ENCODE results near the gene KLHDC8B.

KLHDC8B gene

GRCh38 chr3:49124991-49125670, 46.3 kb upstream of the KLHDC8B start:
- DNase-seq (ENCODE audit: low read depth, low spot score) = no peak
- in situ Hi-C loops (cut with HindIII; ENCODE audit: low sequenced_read_pairs) = no loop called here
- no peak overlapping the region for H3K4me3 ChIP-seq (ENCODE audit: low read depth, low read length)
- peak; percentile 12 for TF ChIP-seq CTCF (IDR thresholded peaks at IDR 0.05; ENCODE audit: low read depth, low read length)

GRCh38 chr3:49131040-49131439, 40.4 kb upstream of the KLHDC8B start:
- no peak for DNase-seq (ENCODE audit: low read depth, low spot score)
- in situ Hi-C loops (cut with HindIII; ENCODE audit: low sequenced_read_pairs) = no loop called here
- no peak for TF ChIP-seq CTCF (IDR thresholded peaks at IDR 0.05; ENCODE audit: low read depth, low read length)
- H3K4me3 ChIP-seq (ENCODE audit: low read depth, low read length) = no peak overlapping the region

- in situ Hi-C loops (cut with HindIII; ENCODE audit: low sequenced_read_pairs) = no loop called here
- DNase-seq (ENCODE audit: low read depth, low spot score) = no peak
- peak overlapping the region; percentile 81 for H3K4me3 ChIP-seq (ENCODE audit: low read depth, low read length)
- no peak for TF ChIP-seq CTCF (IDR thresholded peaks at IDR 0.05; ENCODE audit: low read depth, low read length)
Observed at GRCh38 chr3:49131576-49131975, 39.8 kb upstream of the KLHDC8B start.

- TF ChIP-seq CTCF (IDR thresholded peaks at IDR 0.05; ENCODE audit: low read depth, low read length) = no peak
- DNase-seq (ENCODE audit: low read depth, low spot score) = no peak
- H3K4me3 ChIP-seq (ENCODE audit: low read depth, low read length) = peak overlapping the region; percentile 81
- in situ Hi-C loops (cut with HindIII; ENCODE audit: low sequenced_read_pairs) = no loop called here
Observed at GRCh38 chr3:49132073-49132436, 39.3 kb upstream of the KLHDC8B start.

- H3K4me3 ChIP-seq (ENCODE audit: low read depth, low read length) = peak within 1 kb of the TSS; percentile 81
- peak; percentile 25 for TF ChIP-seq CTCF (IDR thresholded peaks at IDR 0.05; ENCODE audit: low read depth, low read length)
- in situ Hi-C loops (cut with HindIII; ENCODE audit: low sequenced_read_pairs) = no loop called here
- peak; percentile 86 for DNase-seq (ENCODE audit: low read depth, low spot score)
Observed at GRCh38 chr3:49132437-49133225, 38.8 kb upstream of the KLHDC8B start, which contains the start of gene LAMB2. Gene LAMB2, minus strand, starts transcription at chr3:49133050. Its CDS starts 183 bp downstream, at chr3:49132867.

GRCh38 chr3:49133226-49133951, 38.0 kb upstream of the KLHDC8B start:
- peak overlapping the region; percentile 81 for H3K4me3 ChIP-seq (ENCODE audit: low read depth, low read length)
- DNase-seq (ENCODE audit: low read depth, low spot score) = peak; percentile 93
- in situ Hi-C loops (cut with HindIII; ENCODE audit: low sequenced_read_pairs) = no loop called here
- no peak for TF ChIP-seq CTCF (IDR thresholded peaks at IDR 0.05; ENCODE audit: low read depth, low read length)
